ENCODE data around the gene TES.

- no peak for TF ChIP-seq POLR2A (IDR thresholded peaks at IDR 0.05)
- TF ChIP-seq, protein P1, sequence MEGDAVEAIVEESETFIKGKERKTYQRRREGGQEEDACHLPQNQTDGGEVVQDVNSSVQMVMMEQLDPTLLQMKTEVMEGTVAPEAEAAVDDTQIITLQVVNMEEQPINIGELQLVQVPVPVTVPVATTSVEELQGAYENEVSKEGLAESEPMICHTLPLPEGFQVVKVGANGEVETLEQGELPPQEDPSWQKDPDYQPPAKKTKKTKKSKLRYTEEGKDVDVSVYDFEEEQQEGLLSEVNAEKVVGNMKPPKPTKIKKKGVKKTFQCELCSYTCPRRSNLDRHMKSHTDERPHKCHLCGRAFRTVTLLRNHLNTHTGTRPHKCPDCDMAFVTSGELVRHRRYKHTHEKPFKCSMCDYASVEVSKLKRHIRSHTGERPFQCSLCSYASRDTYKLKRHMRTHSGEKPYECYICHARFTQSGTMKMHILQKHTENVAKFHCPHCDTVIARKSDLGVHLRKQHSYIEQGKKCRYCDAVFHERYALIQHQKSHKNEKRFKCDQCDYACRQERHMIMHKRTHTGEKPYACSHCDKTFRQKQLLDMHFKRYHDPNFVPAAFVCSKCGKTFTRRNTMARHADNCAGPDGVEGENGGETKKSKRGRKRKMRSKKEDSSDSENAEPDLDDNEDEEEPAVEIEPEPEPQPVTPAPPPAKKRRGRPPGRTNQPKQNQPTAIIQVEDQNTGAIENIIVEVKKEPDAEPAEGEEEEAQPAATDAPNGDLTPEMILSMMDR (IDR thresholded peaks at IDR 0.05) = no peak
Observed at GRCh38 chr7:116277070-116277469, 66.7 kb downstream of the TES start.

Data from right lobe of liver (tissue), 4 donors.